Fibroblast of peridontal ligament (primary cell): ENCODE results near the gene GPRIN2.
"Not testable (repeated sequence)": the region's sequence is repeated elsewhere in the genome, so short reads cannot be mapped to it uniquely, and the experiment has no call there.

Experiments used
- DNase-seq: peaks from one replicate; pipeline ENCODE4 v3.0.0-alpha.2; 2010; ENCODE audit errors: extremely low read depth

GPRIN2 gene

DNA sequence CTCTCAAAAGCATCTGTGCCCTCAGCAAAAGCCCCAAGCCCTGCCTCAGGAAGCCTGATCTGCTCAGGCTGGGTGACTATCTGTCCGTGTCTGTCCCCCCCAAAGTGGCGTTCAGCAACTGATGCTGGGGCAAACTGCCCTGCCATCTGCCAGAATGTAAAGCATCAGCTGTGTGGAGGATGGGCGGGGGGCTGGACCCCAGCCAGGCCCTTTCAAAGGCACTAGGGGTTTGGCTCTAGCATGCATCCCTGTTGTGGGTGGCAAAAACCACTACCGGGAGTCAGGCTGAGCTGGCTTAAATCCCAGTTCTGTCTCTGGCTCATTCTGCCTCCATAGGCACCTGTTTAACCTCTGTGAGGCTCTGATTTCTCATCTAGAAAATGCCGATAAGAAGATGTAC lies 35.5 kb downstream of the GPRIN2 start:
- DNase-seq = no peak

DNA sequence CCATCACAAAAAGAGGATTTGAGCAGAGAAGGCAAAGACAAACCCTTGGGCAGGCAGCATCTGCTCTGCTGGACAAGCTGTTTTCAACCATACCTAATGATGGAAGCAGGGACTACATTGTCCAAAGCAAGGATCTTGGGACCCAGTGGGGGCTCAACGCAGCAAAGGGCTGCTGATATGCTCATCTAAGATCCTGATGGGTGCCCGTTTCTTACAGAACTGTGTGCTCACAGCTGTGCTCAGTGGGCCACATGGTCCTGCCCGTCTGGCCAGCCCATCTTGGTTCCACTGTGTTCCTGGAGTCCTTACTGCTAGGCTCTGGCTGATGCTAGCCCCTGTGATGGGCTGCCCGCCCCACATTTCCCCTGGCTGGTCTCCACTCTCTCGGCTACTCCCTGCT lies 36.1 kb downstream of the GPRIN2 start:
- no peak for DNase-seq

DNA sequence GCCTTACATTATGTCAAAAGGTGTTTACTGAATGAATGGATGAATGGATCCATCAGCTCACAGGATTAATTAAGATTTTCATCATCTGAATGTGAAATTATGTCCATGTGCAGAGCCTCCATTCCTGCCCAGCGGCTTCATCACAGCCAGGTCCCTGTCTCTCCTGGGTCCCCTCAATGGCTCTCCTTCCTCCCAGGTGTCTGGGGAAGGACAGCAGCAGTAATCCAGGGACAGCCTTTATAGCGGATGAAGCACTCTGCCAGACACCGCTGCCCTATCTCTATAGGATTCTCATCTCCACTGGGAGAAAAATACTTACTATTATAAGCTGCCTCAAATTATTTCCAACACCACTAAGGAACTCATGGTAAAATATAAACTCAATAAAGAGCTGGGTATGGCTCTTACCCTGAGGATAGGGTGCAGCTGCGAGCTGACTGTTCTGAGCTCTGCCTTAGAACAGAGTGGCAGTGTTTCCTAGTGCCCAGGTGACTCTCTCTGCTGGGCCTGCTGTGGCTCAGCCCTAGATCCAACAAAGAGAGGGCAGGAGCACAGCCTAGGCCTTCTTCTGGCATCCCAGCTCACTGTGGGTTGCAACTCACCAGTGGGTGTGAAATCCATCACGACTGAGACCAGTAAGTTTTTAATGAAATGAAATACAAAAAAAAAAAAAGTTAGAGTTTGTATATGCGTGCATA lies 38.3 kb downstream of the GPRIN2 start:
- no peak for DNase-seq

DNA sequence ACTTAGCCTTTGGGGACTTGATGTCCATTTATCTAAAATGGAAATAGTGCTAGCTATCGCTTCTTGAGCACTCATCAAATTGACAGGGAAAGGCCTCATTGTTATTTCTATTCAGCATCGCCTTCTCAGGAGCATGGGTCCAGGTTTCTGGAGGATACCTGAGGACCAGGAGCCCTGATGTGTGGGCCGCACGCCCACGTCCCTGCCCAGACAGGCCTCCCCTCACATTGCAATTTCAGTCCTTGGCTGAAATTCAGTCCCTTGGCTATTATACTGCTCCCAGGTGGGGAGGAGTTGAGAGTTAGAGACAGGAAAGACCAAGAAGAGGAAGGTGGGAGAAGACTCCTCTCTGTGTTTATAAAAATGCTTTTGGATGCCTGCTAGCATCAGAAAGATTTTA lies 38.9 kb downstream of the GPRIN2 start:
- DNase-seq = no peak

DNA sequence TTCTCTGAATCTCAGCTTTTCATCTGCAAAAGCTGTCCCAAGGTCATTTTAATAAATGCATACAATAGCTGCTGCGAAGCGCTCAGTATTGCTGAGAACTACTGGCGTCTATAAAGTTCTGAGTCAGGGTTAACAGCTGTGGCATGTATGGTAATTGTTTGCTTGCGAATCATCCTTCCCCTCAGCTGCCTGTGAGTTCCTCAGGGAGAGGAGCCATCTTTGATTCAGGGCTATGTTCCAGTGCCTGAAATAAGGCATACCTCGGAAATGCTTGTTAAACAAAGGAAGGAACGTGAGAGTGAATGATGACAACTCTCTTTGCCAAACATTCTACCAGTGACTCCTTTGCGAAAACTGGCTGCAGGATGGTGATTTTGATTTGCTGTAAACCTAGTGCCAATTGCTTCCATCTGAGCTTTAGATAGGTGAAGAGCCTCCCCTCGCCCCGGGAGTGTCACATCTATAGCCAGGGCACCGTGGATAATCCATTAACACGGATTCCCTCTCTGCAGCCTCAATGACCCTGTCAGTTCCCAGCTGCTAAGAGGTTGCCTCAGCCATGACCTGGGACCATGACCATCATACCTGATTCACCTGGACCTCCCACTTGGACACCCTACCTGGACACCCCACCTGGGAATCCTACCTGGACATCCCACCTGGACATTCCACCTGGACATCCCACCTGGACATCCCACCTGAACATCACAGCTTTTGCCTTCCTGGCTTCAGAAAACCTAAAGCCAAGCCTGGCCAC lies 39.6 kb downstream of the GPRIN2 start:
- DNase-seq = peak; percentile 83

DNA sequence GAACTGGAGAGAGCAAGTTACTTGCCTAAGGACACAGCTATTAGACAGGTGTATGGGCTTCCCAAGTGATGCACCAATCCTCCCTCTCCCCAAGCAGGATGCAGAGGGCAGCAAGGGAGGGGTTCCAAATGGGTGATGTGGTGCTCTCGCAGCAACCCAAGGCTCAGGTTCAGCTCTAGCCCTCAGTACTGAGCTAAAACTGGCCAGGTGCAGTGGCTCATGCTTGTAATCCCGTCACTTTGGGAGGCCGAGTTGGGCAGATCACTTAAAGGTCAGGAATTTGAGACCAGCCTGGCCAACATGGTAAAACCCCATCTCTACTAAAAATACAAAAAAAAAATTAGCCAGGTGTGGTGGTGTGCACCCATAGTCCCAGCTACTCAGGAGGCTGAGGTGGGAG lies 40.7 kb downstream of the GPRIN2 start:
- no peak for DNase-seq

DNA sequence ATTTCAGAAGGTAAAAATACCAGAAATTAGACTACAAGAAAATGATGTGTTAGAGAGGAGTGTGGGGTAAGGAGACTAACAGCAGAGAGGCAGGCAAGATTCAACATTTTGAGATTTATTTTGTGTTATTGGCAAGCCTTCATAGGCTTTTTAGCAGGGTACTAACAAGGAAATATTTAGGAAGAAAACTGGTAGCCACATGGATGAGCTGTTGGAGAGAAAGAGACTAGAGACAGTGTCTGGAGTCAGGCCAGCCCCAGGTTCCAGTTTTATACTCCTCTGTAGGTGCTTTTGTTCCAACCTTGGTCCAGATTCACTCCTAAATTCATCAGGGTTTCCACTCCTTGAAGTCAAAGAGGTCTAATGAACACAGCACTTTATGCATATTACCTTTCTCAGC lies 41.1 kb downstream of the GPRIN2 start:
- no peak for DNase-seq

DNA sequence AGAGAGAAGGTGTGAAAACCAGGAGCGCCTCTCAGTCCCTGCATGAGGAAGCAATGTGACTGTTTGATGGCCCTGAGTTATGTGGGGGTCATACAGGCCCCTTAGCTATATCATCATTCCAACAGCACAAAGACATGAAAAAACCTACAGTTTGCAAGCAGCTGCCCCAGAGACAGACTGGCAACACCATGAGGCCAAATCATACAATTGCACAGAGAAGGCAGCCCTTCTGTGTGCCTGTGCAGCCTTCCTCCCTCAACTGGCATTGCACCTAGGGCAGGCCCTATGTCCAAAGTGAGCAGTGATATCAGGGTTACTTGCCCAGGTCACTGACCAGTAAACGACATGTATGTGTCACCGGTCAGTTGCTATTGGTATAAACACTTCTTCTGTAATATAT lies 41.6 kb downstream of the GPRIN2 start:
- DNase-seq = no peak

DNA sequence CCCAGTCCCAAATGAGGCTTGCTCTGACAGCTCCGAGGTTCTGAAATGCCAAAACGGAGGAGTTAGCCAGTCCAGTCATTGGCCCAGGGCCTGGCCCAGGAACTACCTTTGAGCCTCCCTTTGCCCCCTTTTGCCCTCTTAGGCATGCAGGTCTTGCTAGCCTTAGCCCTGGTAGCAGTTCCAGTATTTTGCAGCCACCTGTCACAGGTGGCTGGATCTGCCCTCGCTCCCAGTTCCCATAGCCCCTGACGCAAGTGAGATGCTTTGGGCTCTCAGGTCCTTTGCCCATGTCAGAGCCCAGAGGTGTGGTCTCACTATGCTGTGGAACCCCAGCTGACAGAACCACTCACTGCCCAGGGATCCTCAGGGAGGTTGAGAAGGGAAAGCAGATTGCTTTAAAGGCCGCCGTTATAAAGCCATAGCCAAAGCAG lies 42.0 kb downstream of the GPRIN2 start:
- no peak for DNase-seq

DNA sequence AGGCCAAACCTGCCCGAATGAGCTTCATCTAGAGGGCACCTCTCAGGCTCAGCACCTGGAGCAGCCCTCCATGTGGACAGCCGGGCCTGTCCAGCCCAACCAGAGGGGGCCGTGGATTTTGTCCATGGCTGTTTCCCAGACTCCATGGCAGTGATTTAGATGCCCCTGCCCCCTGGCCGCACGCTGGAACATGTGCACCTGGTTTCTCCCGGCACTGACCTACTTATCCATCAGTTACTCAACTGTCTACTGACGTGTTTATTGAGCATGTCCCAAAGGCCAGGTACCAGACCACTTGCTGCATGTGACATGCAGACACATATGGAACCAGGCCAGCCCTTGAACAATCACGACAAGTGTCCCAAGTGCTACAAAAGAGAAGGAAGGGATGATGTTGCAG lies 43.1 kb downstream of the GPRIN2 start:
- DNase-seq = not testable (repeated sequence)

DNA sequence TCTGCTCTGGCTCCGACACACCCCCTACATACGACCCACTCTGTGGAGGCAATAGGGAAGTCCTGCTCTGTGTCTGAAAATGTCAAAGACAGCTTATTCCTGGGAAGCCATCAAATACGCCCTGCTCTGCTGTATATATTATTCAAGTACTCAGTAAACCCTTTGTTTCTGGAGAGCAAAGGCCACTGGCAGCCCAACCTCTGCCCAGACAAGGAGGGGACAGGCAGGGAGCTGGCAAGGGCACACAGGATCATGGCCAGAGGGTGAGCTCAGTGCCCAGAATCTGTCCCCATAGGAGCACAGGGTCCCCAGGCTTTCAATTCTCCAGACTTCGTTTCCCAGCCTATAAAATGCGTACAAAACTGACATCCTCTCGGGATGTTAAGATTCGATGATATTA lies 43.7 kb downstream of the GPRIN2 start:
- DNase-seq = not testable (repeated sequence)

DNA sequence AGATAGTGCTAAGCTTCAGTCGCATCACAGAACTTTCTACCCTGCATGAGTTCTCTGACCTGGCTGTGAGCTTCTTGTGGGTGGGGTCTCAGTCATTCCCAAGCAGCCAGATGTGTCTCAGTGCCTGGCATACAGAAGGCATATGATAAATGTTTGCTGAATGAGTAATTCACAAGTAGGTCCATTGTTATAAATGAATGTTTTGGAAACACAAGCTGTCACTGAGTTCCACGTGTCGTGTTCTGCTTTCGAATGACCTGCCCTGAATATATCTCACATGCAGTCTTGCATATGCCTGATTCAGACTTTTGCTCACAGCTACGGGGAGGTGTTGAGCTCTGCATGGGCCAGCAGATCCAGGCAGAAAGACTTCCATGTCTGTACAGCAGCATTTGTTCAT lies 44.5 kb downstream of the GPRIN2 start:
- not testable (repeated sequence) for DNase-seq
